Fibroblast of pulmonary artery (primary cell): ENCODE measurements around the gene UNC50.
"Not testable (repeated sequence)": the region's sequence is repeated elsewhere in the genome, so short reads cannot be mapped to it uniquely, and the experiment has no call there.

Experiments used
- DNase-seq: peaks from one replicate; pipeline ENCODE4 v3.0.0-alpha.2; 2010; ENCODE audit warnings: low read depth
- H3K4me3 ChIP-seq: replicated peaks from 2 replicates; pipeline ENCODE4 v1.5.1; 2011; ENCODE audit warnings: low read depth, mild to moderate bottlenecking, control low read depth, low read length, moderate library complexity
- TF ChIP-seq, protein P1 (sequence below): IDR thresholded peaks from 2 replicates; pipeline ENCODE4 v1.5.1; 2011; ENCODE audit warnings: mild to moderate bottlenecking, control low read depth, low read length, inconsistent platforms; ENCODE audit errors: missing control alignments

Gene UNC50

DNA sequence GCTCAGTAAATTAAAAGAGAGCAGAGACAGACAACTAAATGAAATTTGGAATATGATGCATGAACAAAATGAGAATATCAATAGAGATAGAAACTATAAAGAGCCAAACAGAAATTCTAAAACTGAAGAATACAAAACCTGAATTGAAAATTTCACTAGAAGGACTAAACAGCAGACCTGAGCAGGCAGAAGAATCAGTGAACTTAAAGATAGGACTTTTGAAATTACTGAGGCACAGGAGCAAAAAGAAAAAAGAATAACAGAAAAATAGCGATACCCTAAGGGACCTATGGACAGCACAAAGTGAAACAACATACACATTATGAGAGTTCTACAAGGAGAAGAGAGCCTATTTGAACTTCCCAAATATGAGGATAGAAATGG, 41.6 kb downstream of the UNC50 start:
- H3K4me3 ChIP-seq: no peak overlapping the region
- TF ChIP-seq, protein P1, sequence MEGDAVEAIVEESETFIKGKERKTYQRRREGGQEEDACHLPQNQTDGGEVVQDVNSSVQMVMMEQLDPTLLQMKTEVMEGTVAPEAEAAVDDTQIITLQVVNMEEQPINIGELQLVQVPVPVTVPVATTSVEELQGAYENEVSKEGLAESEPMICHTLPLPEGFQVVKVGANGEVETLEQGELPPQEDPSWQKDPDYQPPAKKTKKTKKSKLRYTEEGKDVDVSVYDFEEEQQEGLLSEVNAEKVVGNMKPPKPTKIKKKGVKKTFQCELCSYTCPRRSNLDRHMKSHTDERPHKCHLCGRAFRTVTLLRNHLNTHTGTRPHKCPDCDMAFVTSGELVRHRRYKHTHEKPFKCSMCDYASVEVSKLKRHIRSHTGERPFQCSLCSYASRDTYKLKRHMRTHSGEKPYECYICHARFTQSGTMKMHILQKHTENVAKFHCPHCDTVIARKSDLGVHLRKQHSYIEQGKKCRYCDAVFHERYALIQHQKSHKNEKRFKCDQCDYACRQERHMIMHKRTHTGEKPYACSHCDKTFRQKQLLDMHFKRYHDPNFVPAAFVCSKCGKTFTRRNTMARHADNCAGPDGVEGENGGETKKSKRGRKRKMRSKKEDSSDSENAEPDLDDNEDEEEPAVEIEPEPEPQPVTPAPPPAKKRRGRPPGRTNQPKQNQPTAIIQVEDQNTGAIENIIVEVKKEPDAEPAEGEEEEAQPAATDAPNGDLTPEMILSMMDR: no peak
- no peak for DNase-seq

DNA sequence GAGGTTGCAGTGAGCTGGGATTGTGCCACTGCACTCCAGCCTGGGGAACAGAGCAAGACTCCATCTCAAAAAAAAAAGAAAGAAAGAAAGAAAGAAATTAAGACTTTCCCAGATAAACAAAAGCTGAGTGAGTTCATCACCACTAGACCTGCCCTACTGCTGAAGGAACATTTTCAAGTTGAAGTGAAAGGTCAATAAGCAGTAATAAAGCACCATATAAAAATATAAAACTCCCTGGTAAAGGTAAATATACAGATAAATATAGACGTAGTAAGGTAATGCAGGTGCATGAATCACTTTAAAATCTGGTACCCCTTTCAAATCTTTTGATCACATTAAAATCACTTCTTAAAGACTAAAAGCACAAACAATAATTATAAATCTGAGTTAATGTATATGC, 42.6 kb downstream of the UNC50 start:
- no peak for DNase-seq
- no peak overlapping the region for H3K4me3 ChIP-seq
- TF ChIP-seq, protein P1: no peak

DNA sequence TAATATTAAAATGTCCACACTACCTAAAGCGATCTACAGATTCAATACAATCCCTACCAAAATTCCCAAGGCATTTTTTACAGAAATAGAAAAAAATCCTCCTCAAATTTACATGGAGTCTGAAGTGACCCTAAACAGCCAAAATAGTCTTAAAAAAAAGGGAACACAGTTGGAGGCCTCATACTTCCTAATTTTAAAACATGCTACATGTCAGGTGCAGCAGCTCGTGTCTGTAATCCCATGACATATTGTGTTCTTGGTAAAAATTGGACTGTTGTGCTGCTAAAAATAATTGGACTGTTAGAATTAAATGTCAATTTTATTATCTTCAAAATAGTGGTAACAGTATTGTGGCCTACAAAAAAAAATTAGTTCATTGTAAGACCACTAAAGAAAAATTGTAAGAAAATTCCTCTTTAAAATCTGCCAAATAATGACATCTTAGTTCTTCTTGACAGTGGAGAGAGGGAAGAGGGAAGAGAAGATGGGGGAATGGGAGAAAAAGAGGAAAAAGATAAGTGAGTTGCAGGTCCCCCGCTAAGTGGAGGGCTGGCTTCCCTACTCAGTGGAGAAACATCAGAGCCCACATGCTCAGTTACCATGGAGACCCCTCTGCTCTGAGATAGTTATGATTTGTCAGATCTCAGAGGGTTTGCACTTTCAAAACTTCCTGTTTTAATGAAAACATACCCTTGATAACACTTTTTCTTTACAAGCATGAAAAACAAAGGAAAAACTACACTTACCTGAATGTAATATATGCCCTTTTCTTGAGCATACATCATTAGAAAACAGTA, 46.5 kb downstream of the UNC50 start:
- no peak overlapping the region for H3K4me3 ChIP-seq
- DNase-seq: no peak
- TF ChIP-seq, protein P1: no peak

DNA sequence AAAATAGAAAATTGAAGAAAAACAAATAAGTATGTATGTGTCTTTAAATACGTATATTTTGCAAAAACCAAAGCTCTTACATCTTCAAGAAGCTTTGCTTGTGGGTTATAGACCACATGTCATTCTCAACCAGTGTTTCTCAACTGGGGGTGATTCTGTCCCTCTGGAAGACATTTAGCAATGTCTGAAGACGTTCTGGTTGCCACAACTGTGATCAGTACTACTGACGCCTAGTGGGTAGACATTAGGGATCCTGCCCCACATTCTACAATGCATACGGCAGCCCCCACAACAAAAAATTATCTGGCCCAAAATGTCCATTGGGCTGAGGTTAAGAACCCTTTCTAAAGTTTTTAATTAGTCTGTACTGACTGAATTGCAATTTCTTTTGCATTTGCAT, 48.4 kb downstream of the UNC50 start:
- TF ChIP-seq, protein P1: no peak
- H3K4me3 ChIP-seq: no peak overlapping the region
- DNase-seq: no peak

DNA sequence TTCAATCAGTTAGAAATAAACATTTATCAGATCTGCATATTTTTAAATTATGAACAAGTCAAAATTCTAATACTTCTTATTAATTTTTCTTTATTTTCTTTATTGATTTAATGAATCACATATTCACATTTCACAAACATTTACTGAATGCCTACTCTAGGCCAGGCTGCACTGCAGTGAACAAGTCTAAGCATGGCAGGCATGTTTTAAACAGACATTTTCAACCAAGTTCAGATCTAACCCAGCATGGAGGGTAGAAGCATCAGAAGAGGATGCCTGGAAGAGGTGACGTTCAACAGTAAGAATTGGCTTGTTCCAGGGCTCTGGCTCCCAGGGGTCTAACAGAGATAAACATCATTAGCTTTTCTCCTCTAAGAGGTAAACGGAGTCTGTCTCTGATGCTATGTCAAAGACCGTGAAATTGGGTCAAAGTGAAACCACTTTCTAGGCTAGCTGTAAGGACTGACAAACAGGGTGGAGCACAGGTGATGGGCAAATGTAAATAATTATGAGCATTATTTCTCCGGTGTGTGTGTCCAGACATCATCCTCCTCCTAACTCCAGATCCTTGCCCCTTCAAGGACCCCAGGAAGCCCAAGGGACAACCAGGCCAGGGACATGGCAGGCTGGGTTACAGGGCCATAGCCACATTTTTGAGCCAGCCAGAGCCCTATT, 50.6 kb downstream of the UNC50 start:
- no peak for DNase-seq
- TF ChIP-seq, protein P1: no peak
- no peak overlapping the region for H3K4me3 ChIP-seq

DNA sequence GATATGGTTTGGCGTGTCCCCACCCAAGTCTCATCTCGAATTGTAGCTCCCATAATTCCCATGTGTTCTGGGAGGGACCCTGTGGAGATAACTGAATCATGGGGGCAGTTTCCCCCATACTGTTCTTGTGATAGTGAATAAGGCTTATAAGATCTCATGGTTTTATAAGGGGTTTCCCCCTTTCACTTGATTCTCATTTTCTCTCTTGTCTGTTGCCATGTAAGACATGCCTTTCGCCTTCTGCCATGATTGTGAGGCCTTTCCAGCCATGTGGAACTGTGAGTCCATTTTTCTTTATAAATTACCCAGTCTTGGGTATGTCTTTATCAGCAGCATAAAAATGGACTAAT, 51.1 kb downstream of the UNC50 start:
- not testable (repeated sequence) for DNase-seq, H3K4me3 ChIP-seq

DNA sequence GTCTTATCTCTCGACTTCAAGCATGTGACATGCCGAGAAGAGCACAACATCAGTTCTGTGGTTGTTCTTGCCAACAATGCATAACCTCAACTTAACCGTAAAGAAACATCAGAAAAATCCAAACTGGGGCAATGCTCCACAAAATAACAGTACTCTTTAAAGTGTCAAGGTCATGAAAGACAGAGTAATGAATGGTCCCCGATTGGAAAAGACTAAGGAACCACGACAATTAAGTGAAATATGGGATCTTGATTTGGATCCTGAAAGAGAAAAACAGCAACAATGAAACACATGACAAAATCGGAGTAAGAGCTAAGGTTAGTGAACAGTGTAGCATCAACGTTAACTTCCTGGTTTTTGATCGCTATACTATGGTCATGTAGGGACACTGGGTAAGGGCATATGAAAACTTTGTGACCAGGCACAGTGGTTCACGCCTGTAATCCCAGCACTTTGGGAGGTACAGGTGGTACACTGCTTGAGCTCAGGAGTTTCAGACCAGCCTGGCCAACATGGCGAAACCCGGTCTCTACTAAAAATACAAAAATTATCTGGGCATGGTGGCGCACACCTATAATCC, 55.2 kb downstream of the UNC50 start:
- DNase-seq: no peak
- TF ChIP-seq, protein P1: no peak
- no peak overlapping the region for H3K4me3 ChIP-seq
